PFSK-1 (cell line): ENCODE data around the gene ATG4D.

Experiments used
- FOXP2 ChIP-seq: optimal IDR thresholded peaks from 2 replicates; pipeline ENCODE3; 2011; ENCODE audit warnings: borderline replicate concordance, control low read depth, inconsistent platforms; ENCODE audit not compliant: insufficient read depth; ENCODE audit errors: extremely low read length, extremely low read depth
- POLR2AphosphoS5 ChIP-seq: IDR thresholded peaks from 2 replicates; pipeline ENCODE4 v1.6.1; 2012; ENCODE audit warnings: low read depth, mild to moderate bottlenecking, control low read depth, low read length, moderate library complexity
- REST ChIP-seq, 2 experiments: IDR thresholded peaks; 2 replicates each; pipeline versions ENCODE4 v1.6.1 to v1.8.0; 2011 to 2012; ENCODE audit warnings: low read depth in 2 of 2, low read length in 2 of 2, control low read depth in 1 of 2, inconsistent platforms in 1 of 2, mild to moderate bottlenecking in 1 of 2, moderate library complexity in 1 of 2; ENCODE audit not compliant: insufficient read depth in 1 of 2
- SIN3A ChIP-seq: IDR thresholded peaks from 2 replicates; pipeline ENCODE4 v1.6.1; 2012; ENCODE audit warnings: mild to moderate bottlenecking, low read length, moderate library complexity, borderline replicate concordance; ENCODE audit not compliant: insufficient read depth
- TAF1 ChIP-seq: IDR thresholded peaks from 2 replicates; pipeline ENCODE4 v1.6.1; 2012; ENCODE audit warnings: low read length, control low read depth, borderline replicate concordance; ENCODE audit not compliant: insufficient read depth

Gene ATG4D

GRCh38 chr19:10574462-10574861 lies 30.8 kb downstream of the ATG4D start:
- TF ChIP-seq TAF1, result no peak
- no peak for TF ChIP-seq POLR2AphosphoS5
- no peak for TF ChIP-seq FOXP2
- no peak for TF ChIP-seq SIN3A
- no peak for TF ChIP-seq REST (IDR thresholded peaks at IDR 0.05; ENCODE audit: insufficient read depth in 1 of 2, low read depth in 2 of 2, low read length in 2 of 2)

- TF ChIP-seq REST (IDR thresholded peaks at IDR 0.05; ENCODE audit: insufficient read depth in 1 of 2, low read depth in 2 of 2, low read length in 2 of 2) (no peak), POLR2AphosphoS5 (no peak), SIN3A (no peak), FOXP2 (no peak), TAF1 (no peak)
Observed at GRCh38 chr19:10575011-10575716, 31.5 kb downstream of the ATG4D start.

- TF ChIP-seq SIN3A (no peak), FOXP2 (no peak), POLR2AphosphoS5 (no peak), REST (IDR thresholded peaks at IDR 0.05; ENCODE audit: insufficient read depth in 1 of 2, low read depth in 2 of 2, low read length in 2 of 2) (no peak), TAF1 (no peak)
Observed at GRCh38 chr19:10577951-10578350, 34.2 kb downstream of the ATG4D start.

- TF ChIP-seq SIN3A (no peak), POLR2AphosphoS5 (no peak), FOXP2 (no peak), REST (IDR thresholded peaks at IDR 0.05; ENCODE audit: insufficient read depth in 1 of 2, low read depth in 2 of 2, low read length in 2 of 2) (no peak), TAF1 (no peak)
Observed at GRCh38 chr19:10580979-10581631, 37.4 kb downstream of the ATG4D start.

DNA sequence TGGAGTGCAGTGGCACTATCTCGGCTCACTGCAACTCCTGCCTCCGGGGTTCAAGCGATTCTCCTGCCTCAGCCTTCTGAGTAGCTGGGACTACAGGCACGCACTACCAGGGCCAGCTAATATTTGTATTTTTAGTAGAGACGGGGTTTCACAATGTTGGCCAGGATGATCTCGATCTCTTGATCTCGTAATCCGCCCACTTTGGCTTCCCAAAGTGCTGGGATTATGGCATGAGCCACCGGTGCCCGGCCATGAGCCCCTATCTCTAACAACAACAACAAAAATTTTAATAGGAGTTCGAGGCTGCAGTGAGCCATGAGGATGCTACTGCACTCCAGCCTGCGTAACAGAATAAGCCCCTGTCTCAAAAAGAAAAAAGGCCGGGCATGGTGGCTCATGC lies 38.4 kb downstream of the ATG4D start:
- TF ChIP-seq TAF1 (no peak), REST (IDR thresholded peaks at IDR 0.05; ENCODE audit: insufficient read depth in 1 of 2, low read depth in 2 of 2, low read length in 2 of 2) (no peak), FOXP2 (no peak), SIN3A (no peak), POLR2AphosphoS5 (no peak)
